ENCODE data around the gene MAPKAPK5. TPM values are rescaled to one million over a fixed set of nuclear protein-coding genes. Genes with fewer than 3 reads are reported as not detected.
"Not testable (repeated sequence)": the region's sequence is repeated elsewhere in the genome, so short reads cannot be mapped to it uniquely, and the experiment has no call there.

The MAPKAPK5 gene
- total and polyA plus RNA-seq, 12 donors = 9.1 to 28.6 (median 23.4) TPM

DNA sequence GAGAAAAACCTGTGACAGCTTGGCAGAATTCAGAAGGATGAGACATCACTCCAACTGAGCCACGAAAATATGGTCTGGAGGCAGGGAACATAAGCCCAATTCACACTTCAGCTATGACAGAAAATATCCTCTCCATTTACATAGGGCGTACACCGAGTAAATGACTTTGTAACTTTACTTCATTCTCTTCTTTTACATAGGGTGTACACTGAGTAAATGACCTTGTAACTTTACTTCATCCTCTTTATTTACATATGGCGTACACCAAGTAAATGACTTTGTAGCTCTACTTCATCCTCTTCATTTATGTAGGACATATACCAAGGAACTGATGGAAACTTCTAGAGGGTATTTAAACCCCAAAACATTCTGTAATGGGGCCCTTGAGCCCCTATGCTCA lies 14.1 kb upstream of the MAPKAPK5 start:
- Histone ChIP-seq H3K27me3 (no peaks in the 10 kb centered on the region), H3K4me1 (peaks cover 0 to 19% (median 0%) of the 10 kb centered on the region in 9 donors), H3K27ac (no peak overlapping the region), H3K9me3 (no peaks in the 10 kb centered on the region), H3K4me3 (no peak overlapping the region), H3K36me3 (no peaks in the 10 kb centered on the region)
- intact Hi-C loops (cut with DNase I) = no loop called here
- 92 to 95% methylated on average over 4 of the region's 4 CpGs for WGBS, 2 donors
- ATAC-seq (no peak), DNase-seq (no peak)
- TF ChIP-seq, protein P1, sequence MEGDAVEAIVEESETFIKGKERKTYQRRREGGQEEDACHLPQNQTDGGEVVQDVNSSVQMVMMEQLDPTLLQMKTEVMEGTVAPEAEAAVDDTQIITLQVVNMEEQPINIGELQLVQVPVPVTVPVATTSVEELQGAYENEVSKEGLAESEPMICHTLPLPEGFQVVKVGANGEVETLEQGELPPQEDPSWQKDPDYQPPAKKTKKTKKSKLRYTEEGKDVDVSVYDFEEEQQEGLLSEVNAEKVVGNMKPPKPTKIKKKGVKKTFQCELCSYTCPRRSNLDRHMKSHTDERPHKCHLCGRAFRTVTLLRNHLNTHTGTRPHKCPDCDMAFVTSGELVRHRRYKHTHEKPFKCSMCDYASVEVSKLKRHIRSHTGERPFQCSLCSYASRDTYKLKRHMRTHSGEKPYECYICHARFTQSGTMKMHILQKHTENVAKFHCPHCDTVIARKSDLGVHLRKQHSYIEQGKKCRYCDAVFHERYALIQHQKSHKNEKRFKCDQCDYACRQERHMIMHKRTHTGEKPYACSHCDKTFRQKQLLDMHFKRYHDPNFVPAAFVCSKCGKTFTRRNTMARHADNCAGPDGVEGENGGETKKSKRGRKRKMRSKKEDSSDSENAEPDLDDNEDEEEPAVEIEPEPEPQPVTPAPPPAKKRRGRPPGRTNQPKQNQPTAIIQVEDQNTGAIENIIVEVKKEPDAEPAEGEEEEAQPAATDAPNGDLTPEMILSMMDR (IDR thresholded peaks at IDR 0.05) = no peak

DNA sequence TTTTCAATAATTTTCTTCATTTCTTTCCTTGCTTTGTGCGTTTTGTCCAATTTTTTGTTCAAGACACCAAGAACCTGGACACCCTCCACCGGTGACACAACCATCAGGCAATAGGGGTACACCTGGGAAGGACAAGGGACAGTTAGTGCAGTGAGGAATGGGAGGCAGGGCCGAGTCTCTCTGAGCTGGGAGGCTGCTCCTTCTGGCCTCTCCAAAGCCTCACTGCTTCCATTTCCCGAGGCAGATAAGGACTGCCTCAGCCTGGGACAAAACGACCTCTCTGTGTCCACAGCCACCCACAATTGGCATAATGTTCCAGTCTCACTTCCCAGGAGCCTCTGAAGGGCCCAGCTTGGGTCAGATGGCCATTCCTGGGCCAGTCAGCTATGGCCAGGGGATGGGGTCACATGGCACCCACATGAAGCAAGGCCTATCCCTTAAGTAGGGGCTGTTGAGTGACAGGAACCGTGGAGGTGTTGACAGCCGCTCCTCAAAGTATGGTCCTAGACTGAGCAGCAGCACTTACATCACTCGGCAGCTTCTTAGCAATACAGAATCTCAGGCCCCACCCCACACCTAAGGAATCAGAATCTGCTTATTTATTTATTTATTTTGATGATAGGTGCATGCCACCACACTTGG lies 13.6 kb upstream of the MAPKAPK5 start:
- no peaks in the 10 kb centered on the region for H3K9me3 ChIP-seq
- TF ChIP-seq, protein P1 (IDR thresholded peaks at IDR 0.05) = no peak
- ATAC-seq (peak in 1 of 8 donors; percentile 34), DNase-seq (no peak)
- H3K27ac ChIP-seq = no peak overlapping the region
- H3K4me1 ChIP-seq = peaks cover 0 to 13% (median 0%) of the 10 kb centered on the region in 9 donors
- no peaks in the 10 kb centered on the region for H3K36me3 ChIP-seq
- H3K4me3 ChIP-seq = no peak overlapping the region
- no peaks in the 10 kb centered on the region for H3K27me3 ChIP-seq
- intact Hi-C loops (cut with DNase I) = no loop called here
- WGBS, 2 donors = 60 to 70% methylated on average over 8 of the region's 8 CpGs

DNA sequence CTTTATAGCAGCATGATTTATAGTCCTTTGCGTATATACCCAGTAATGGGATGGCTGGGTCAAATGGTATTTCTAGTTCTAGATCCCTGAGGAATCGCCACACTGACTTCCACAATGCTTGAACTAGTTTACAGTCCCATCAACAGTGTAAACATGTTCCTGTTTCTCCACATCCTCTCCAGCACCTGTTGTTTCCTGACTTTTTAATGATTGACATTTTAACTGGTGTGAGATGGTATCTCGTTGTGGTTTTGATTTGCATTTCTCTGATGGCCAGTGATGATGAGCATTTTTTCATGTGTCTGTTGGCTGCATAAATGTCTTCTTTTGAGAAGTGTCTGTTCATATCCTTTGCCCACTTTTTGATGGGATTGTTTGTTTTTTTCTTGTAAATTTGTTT lies 12.4 kb upstream of the MAPKAPK5 start:
- H3K4me1 ChIP-seq; H3K36me3 ChIP-seq; H3K27me3 ChIP-seq; H3K27ac ChIP-seq; H3K9me3 ChIP-seq; ATAC-seq; DNase-seq; intact Hi-C loops (cut with DNase I); H3K4me3 ChIP-seq: not testable (repeated sequence)
- WGBS, 2 donors = 79 to 93% methylated on average over 3 of the region's 3 CpGs

DNA sequence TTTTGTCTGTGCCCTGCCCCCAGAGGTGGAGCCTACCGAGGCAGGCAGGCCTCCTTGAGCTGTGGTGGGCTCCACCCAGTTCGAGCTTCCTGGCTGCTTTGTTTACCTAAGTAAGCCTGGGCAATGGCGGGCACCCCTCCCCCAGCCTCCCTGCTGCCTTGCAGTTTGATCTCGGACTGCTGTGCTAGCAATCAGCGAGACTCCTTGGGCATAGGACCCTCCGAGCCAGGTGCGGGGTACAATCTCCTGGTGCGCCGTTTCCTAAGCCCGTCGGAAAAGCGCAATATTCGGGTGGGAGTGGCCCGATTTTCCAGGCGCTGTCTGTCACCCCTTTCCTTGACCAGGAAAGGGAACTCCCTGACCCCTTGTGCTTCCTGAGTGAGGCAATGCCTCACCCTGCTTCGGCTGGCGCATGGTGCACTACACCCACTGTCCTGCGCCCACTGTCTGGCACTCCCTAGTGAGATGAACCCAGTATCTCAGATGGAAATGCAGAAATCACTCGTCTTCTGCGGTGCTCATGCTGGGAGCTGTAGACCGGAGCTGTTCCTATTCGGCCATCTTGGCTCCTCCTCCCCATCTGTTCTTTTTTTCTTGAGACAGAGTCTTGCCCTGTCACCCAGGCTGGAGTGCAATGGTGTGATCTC lies 7.2 kb upstream of the MAPKAPK5 start:
- Histone ChIP-seq H3K36me3 (peaks cover 0 to 16% (median 8%) of the 10 kb centered on the region in 9 donors), H3K4me3 (peak overlapping the region in 4 of 10 donors; percentile 21 to 32 (median 24)), H3K27ac (peak overlapping the region in 2 of 10 donors; percentile 44 to 75)
- H3K9me3 ChIP-seq; ATAC-seq; H3K27me3 ChIP-seq; H3K4me1 ChIP-seq; intact Hi-C loops (cut with DNase I): not testable (repeated sequence)
- WGBS, 2 donors = 76 to 81% methylated on average over 22 of the region's 22 CpGs
- peak in 1 of 2 donors; percentile 18 for DNase-seq

DNA sequence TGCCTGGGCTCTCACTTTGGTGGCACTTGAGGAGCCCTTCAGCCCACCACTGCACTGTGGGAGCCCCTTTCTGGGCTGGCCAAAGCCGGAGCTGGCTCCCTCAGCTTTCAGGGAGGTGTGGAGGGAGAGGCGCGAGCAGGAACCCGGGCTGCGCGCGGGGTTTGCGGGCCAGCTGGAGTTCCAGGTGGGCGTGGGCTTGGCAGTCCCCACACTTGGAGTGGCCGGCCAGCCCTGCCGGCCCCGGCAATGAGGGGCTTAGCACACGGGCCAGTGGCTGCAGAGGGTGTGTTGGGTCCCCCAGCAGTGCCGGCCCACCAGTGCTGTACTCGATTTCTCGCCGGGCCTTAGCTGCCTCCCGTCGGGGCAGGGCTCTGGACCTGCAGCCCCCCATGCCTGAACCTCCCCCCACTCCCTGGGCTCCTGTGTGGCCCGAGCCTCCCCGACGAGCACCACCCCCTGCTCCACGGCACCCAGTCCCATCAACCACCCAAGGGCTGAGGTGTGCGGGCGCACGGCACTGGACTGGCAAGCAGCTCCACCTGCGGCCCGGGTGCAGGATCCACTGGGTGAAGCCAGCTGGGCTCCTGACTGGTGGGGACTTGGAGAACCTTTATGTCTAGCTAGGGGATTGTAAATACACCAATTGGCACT lies 6.4 kb upstream of the MAPKAPK5 start:
- intact Hi-C loops (cut with DNase I); H3K9me3 ChIP-seq; H3K27me3 ChIP-seq; DNase-seq; H3K4me3 ChIP-seq; ATAC-seq: not testable (repeated sequence)
- Histone ChIP-seq H3K36me3 (peaks cover 0 to 20% (median 9%) of the 10 kb centered on the region in 9 donors), H3K4me1 (peaks cover 0 to 16% (median 9%) of the 10 kb centered on the region in 9 donors), H3K27ac (peak overlapping the region in 1 of 10 donors; percentile 75)
- 96 to 97% methylated on average over 27 to 28 of the region's 28 CpGs for WGBS, 2 donors
